Endothelial cell of umbilical vein (primary cell): ENCODE results near the gene UTS2. TPM values are rescaled to one million over a fixed set of nuclear protein-coding genes. Genes with fewer than 3 reads are reported as not detected.

Source experiments
- BruUV-seq: library from RNA; stranded (reverse); fragments of 400-500 nt; replicated peaks from 2 replicates; lab custom pipeline; 2021; lab: Mats Ljungman, UMichigan
- CTCF ChIA-PET: fragments of 300-600, 350-600 bp; sonication (Branson Sonifier 250); formaldehyde crosslinking; loops from one replicate; lab custom pipeline; 2021; ENCODE audit warnings: antibody characterized with exemption, inconsistent platforms; lab: Charles Lee
- POLR2A ChIA-PET: fragments of 300-600, 350-600 bp; sonication (Branson Sonifier 250); formaldehyde crosslinking; loops from one replicate; lab custom pipeline; 2021; ENCODE audit warnings: antibody characterized with exemption, inconsistent platforms; lab: Charles Lee
- DNase-seq: peaks from one replicate; pipeline ENCODE4 v3.0.0-alpha.2; 2011; ENCODE audit warnings: low read depth, low spot score
- FAIRE-seq: peaks from 2 replicates; lab custom pipeline; 2011; peaks lifted over from hg19 to GRCh38; lab: Jason Lieb, UNC
- H2AFZ ChIP-seq: 2 replicates; pipeline ENCODE4 v1.6.0; 2012; ENCODE audit warnings: low read depth, low read length, control low read depth, inconsistent platforms
- H3K27ac ChIP-seq: 2 replicates; pipeline ENCODE4 v1.5.1; 2011; ENCODE audit warnings: low read depth, mild to moderate bottlenecking, control low read depth, low read length, moderate library complexity; ENCODE audit not compliant: insufficient read depth
- H3K27me3 ChIP-seq, 2 experiments: 2 replicates each; pipeline versions ENCODE4 v1.6.0 to v1.6.1; 2011; ENCODE audit warnings: low read length in 2 of 2, mixed read lengths in 1 of 2; ENCODE audit not compliant: control insufficient read depth in 2 of 2, insufficient read depth in 2 of 2
- H3K36me3 ChIP-seq, 2 experiments: 2 replicates in 1 of 2; 3 replicates in 1 of 2; pipeline ENCODE4 v1.5.1; 2011; ENCODE audit warnings: low read length in 2 of 2, mild to moderate bottlenecking in 1 of 2, moderate library complexity in 1 of 2; ENCODE audit not compliant: control insufficient read depth in 2 of 2, insufficient read depth in 2 of 2; ENCODE audit errors: extremely low read depth in 1 of 2
- H3K4me1 ChIP-seq: 3 replicates; pipeline ENCODE4 v1.5.1; 2011; ENCODE audit warnings: mild to moderate bottlenecking, low read length; ENCODE audit not compliant: control insufficient read depth, insufficient read depth; ENCODE audit errors: extremely low read depth
- H3K4me2 ChIP-seq: 2 replicates; pipeline ENCODE4 v1.6.1; 2011; ENCODE audit warnings: low read length, control low read depth, mixed read lengths; ENCODE audit not compliant: insufficient read depth
- H3K4me3 ChIP-seq, 3 experiments: fragments of 200-600 bp in 1 of 3; sonication (generic), shearing (Covaris generic) in 1 of 3; replicated peaks in 1 of 3; 2 replicates each; pipeline ENCODE4 v1.5.1; 2011 to 2016; ENCODE audit warnings: control low read depth in 3 of 3, low read length in 3 of 3, mild to moderate bottlenecking in 2 of 3, inconsistent platforms in 1 of 3, low read depth in 1 of 3, moderate library complexity in 1 of 3; ENCODE audit not compliant: insufficient read depth in 1 of 3
- H3K79me2 ChIP-seq: 2 replicates; pipeline ENCODE4 v1.6.0; 2012; ENCODE audit warnings: low read length, inconsistent platforms; ENCODE audit not compliant: control insufficient read depth, insufficient read depth
- H3K9ac ChIP-seq: replicated peaks from 2 replicates; pipeline ENCODE3; 2011; ENCODE audit warnings: low read length, control low read depth; ENCODE audit not compliant: insufficient read depth; ENCODE audit errors: extremely low read depth
- H3K9me1 ChIP-seq: replicated peaks from 3 replicates; pipeline ENCODE4 v1.6.0; 2011; ENCODE audit warnings: mild to moderate bottlenecking, low read length; ENCODE audit not compliant: control insufficient read depth, insufficient read depth; ENCODE audit errors: extremely low read depth
- H3K9me3 ChIP-seq: replicated peaks from 2 replicates; pipeline ENCODE4 v1.5.1; 2012; ENCODE audit warnings: low read length, inconsistent platforms; ENCODE audit not compliant: control insufficient read depth, insufficient read depth
- H4K20me1 ChIP-seq: replicated peaks from 2 replicates; pipeline ENCODE3; 2011; ENCODE audit warnings: mild to moderate bottlenecking, low read length; ENCODE audit not compliant: control insufficient read depth, insufficient read depth; ENCODE audit errors: extremely low read depth
- EZH2 ChIP-seq: IDR thresholded peaks from 2 replicates; pipeline ENCODE4 v1.6.1; 2012; ENCODE audit warnings: borderline replicate concordance, low read depth, mild to moderate bottlenecking, moderate library complexity, low read length, inconsistent platforms; ENCODE audit not compliant: severe bottlenecking
- FOS ChIP-seq: IDR thresholded peaks from 2 replicates; pipeline ENCODE4 v1.6.1; 2011; ENCODE audit warnings: mild to moderate bottlenecking, low read length, moderate library complexity, borderline replicate concordance; ENCODE audit not compliant: insufficient read depth
- GATA2 ChIP-seq: IDR thresholded peaks from 2 replicates; pipeline ENCODE4 v1.7.0; 2011; ENCODE audit warnings: low read depth, mild to moderate bottlenecking, moderate library complexity, mixed read lengths, low read length; ENCODE audit not compliant: insufficient read length, insufficient read depth
- JUN ChIP-seq: IDR thresholded peaks from 2 replicates; pipeline ENCODE4 v1.6.1; 2011; ENCODE audit warnings: borderline replicate concordance, low read depth; ENCODE audit not compliant: insufficient read length, insufficient read depth
- MYC ChIP-seq: IDR thresholded peaks from one replicate; pipeline ENCODE4 v1.6.1; 2011; ENCODE audit warnings: mild to moderate bottlenecking, low read depth, low read length
- POLR2A ChIP-seq: IDR thresholded peaks from 2 replicates; pipeline ENCODE4 v1.6.1; 2012; ENCODE audit warnings: low read depth, mild to moderate bottlenecking, control low read depth, low read length
- POLR2AphosphoS5 ChIP-seq: IDR thresholded peaks from 2 replicates; pipeline ENCODE4 v1.6.1; 2012; ENCODE audit warnings: low read depth, mild to moderate bottlenecking, control low read depth, low read length, moderate library complexity; ENCODE audit not compliant: insufficient read depth
- dilution Hi-C: fragments of 300-500 bp; cut with MboI; formaldehyde crosslinking; loops from one replicate; pipeline ENCODE4 v1.15.0; 2019; ENCODE audit warnings: low sequenced_read_pairs; ENCODE audit not compliant: extremely low pct_ligation_motif_present
- intact Hi-C: fragments of 100-400 bp; cut with micrococcal nuclease; formaldehyde crosslinking; loops from one replicate; pipeline ENCODE4 v1.10.0; 2022
- polyA plus RNA-seq, 4 experiments: library from polyadenylated mRNA; depleted of rRNA in 3 of 4; stranded (reverse) in 3 of 4; unstranded in 1 of 4; fragments of >200 nt; gene quantifications; 2 replicates each; pipeline versions ENCODE4 v1.2.1 to v1.2.3, GENCODE V29; 2011 to 2012; ENCODE audit warnings: missing spikeins in 1 of 4
- total RNA-seq: library from RNA; stranded (reverse); gene quantifications from 2 replicates; pipeline ENCODE4 v1.2.3, GENCODE V29; 2021
- TF ChIP-seq, protein P1 (sequence below): IDR thresholded peaks from 2 replicates; pipeline ENCODE4 v1.6.1; 2011; ENCODE audit not compliant: insufficient read depth, insufficient read length
- TF ChIP-seq, protein P2 (sequence below), 2 donors: IDR thresholded peaks; 1 replicate in 1 of 2; 2 replicates in 1 of 2; pipeline ENCODE4 v1.5.1; 2011; ENCODE audit warnings: low read length in 2 of 2, mild to moderate bottlenecking in 2 of 2, moderate library complexity in 2 of 2, control low read depth in 1 of 2, inconsistent platforms in 1 of 2, low read depth in 1 of 2; ENCODE audit not compliant: insufficient read depth in 1 of 2; ENCODE audit errors: extremely low read depth in 1 of 2

Gene UTS2
- total and polyA plus RNA-seq, 2 donors (not counting 3 experiments of a cell fraction or from before 2014, with no cell fraction given): not detected

DNA sequence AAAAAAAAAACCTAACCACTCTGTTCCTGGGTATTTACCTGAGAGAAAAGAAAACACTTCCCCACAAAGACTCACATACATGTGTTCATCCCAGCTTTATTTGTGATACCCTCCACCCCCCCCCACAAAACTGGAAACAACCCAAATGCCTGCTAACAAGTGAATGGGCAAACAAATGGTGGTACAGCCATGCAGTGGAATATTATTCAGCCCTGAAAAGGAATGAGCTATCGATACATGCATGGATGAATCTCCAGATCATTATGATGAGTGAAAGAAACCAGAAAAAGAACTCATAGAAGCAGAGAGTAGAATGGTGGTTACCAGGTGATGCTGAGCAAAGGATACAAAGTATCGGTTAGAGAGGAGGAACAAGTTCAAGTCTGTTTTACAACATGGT, 38.0 kb upstream of the UTS2 start:
- intact Hi-C loops (no loop called here), dilution Hi-C loops (no loop called here)
- no peak for TF ChIP-seq JUN
- TF ChIP-seq POLR2A: no peak
- TF ChIP-seq, protein P1, sequence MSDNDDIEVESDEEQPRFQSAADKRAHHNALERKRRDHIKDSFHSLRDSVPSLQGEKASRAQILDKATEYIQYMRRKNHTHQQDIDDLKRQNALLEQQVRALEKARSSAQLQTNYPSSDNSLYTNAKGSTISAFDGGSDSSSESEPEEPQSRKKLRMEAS: no peak
- TF ChIP-seq POLR2AphosphoS5: no peak
- no peak for TF ChIP-seq FOS
- no peak for TF ChIP-seq MYC
- no peak for TF ChIP-seq GATA2
- no peak for DNase-seq
- CTCF ChIA-PET: interaction anchor here (0.7 to 2.1 kb wide), 2 partner anchors 11 to 572 kb away, joined by 3 to 5 read pairs; no protein-coding TSS in a partner anchor
- Histone ChIP-seq H3K9me3 (no peaks in the 10 kb centered on the region), H4K20me1 (no peaks in the 10 kb centered on the region), H3K4me2 (no peak overlapping the region), H3K27ac (no peak overlapping the region), H3K36me3 (no peaks in the 10 kb centered on the region), H3K79me2 (no peaks in the 10 kb centered on the region), H3K4me3 (no peak overlapping the region), H3K9me1 (no peaks in the 10 kb centered on the region), H3K4me1 (no peaks in the 10 kb centered on the region), H3K9ac (no peak overlapping the region), H3K27me3 (no peaks in the 10 kb centered on the region), H2AFZ (no peak overlapping the region)
- FAIRE-seq: no peak
- POLR2A ChIA-PET: no interaction called here
- no TSS peak for BruUV-seq

DNA sequence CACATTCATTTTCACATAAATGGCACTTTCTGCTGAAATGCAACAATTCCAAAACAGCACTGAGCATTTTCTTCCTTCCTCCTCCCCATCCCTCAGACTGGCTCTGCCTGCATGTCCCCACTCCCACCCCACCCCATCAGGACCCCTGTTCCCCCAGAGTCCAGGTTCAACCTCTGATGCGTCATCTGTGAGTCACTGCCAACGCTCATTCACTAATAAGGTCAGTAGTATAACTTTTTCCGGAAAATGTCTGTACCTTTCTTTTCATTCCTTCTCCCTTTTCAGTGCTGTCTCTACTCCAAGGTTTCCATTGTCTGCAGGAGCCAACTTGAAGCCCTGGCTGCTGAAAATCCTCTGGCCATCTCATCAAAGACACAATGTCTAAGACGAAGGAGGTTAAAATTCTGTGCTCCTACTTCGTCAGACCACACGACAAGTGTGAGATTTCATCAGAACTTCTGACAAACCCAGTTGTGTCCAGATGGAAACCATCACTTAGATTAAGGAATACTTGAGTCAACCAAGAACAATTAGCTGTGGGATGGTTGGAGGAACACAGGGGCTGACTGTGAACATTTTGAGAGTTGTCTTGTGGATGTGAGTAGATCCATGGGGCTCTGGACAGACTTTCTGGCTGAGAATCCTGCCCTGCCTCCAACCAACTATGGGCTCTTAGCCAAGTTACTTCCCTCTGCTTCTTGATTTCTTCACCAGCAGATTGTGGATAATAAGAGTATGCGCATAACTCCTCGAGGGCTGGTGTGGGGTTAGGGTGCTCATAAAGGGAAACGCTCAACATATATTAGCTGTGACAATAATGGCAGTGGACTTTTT, 35.6 kb upstream of the UTS2 start:
- TF ChIP-seq EZH2: no peak
- TF ChIP-seq JUN: no peak
- TF ChIP-seq POLR2AphosphoS5: no peak
- TF ChIP-seq, protein P1: no peak
- TF ChIP-seq GATA2: no peak
- no peak for TF ChIP-seq FOS
- TF ChIP-seq POLR2A: no peak
- no peak for TF ChIP-seq MYC
- TF ChIP-seq, protein P2, sequence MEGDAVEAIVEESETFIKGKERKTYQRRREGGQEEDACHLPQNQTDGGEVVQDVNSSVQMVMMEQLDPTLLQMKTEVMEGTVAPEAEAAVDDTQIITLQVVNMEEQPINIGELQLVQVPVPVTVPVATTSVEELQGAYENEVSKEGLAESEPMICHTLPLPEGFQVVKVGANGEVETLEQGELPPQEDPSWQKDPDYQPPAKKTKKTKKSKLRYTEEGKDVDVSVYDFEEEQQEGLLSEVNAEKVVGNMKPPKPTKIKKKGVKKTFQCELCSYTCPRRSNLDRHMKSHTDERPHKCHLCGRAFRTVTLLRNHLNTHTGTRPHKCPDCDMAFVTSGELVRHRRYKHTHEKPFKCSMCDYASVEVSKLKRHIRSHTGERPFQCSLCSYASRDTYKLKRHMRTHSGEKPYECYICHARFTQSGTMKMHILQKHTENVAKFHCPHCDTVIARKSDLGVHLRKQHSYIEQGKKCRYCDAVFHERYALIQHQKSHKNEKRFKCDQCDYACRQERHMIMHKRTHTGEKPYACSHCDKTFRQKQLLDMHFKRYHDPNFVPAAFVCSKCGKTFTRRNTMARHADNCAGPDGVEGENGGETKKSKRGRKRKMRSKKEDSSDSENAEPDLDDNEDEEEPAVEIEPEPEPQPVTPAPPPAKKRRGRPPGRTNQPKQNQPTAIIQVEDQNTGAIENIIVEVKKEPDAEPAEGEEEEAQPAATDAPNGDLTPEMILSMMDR (IDR thresholded peaks at IDR 0.05; ENCODE audit: extremely low read depth in 1 of 2, insufficient read depth in 1 of 2, low read depth in 1 of 2, low read length in 2 of 2): no peak
- Histone ChIP-seq H3K4me3 (no peak overlapping the region), H2AFZ (no peak overlapping the region), H3K9me3 (no peaks in the 10 kb centered on the region), H3K9me1 (no peaks in the 10 kb centered on the region), H3K79me2 (no peaks in the 10 kb centered on the region), H3K4me2 (no peak overlapping the region), H4K20me1 (no peaks in the 10 kb centered on the region), H3K27me3 (no peaks in the 10 kb centered on the region), H3K9ac (no peak overlapping the region), H3K4me1 (no peaks in the 10 kb centered on the region), H3K27ac (no peak overlapping the region), H3K36me3 (no peaks in the 10 kb centered on the region)
- BruUV-seq: no TSS peak
- ChIA-PET CTCF (no interaction called here), POLR2A (no interaction called here)
- no peak for DNase-seq
- dilution Hi-C loops: no loop called here
- intact Hi-C loops: no loop called here
- no peak for FAIRE-seq
